GM18505 (cell line): Measurements from ENCODE around the gene PIWIL1.

Source experiments
- ATAC-seq: cut with Tn5 transposase; IDR thresholded peaks from one replicate; pipeline ENCODE4 v1.9.1; 2021; ENCODE audit not compliant: unreplicated experiment
- POLR2A ChIP-seq: IDR thresholded peaks from 4 replicates; pipeline ENCODE4 v1.6.1; 2011; ENCODE audit warnings: borderline replicate concordance; ENCODE audit not compliant: insufficient read depth, insufficient read length; ENCODE audit errors: extremely low read depth

PIWIL1 gene

DNA sequence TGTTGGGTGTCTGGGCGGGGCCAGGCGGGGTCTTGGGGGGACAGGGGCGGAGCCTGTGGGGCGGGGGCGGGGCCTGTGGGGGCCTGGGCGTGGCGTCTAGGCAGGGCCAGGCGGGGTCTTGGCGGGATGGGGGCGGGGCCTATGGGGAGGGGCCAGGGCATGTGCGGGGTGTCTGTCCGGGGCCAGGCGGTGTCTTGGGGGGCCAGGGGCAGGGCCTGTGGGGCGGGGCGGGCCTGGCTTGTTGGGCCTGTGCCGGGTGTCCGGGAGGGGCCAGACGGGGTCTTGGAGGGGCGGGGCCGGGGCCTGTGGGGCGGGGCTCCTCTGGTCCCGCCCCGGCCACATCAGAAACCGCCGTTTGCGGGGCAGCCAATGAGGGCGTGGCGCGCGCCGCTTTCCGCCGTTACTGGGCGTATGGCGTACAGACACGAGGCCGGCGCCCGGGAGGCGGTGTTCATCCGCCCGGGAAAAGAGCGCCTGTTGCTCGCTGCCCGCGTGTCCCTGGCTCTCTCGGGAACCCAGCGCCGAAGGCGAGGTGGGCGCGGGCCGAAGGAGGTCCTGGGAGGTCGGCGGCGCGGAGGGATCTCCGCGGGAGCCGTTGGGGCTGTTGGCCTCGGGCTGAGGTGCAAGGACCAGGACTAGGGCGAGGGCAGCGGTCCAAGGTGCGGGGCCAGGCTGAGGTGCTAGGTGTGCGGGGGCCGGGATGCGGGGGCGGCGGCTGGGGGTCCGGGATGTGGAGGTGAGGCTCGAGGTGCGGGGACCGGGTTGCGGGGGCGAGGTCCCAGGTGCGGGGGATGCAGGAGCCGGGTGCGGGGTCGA, at the start of gene PIWIL1:
Gene PIWIL1 (plus strand): TSS at position 400 of the 816 bp plus-strand sequence. CDS start 4,705 bp downstream, outside the sequence.
- no peak for ATAC-seq
- TF ChIP-seq POLR2A, result no peak

- no peak for ATAC-seq
- TF ChIP-seq POLR2A, result no peak
Measured at GRCh38 chr12:130288206-130288605, 49.5 kb upstream of the PIWIL1 start.

- ATAC-seq, result no peak
Measured at GRCh38 chr12:130288691-130289090, 49.0 kb upstream of the PIWIL1 start.

GRCh38 chr12:130290114-130290513, 47.6 kb upstream of the PIWIL1 start:
- TF ChIP-seq POLR2A, result no peak
- ATAC-seq, result no peak

More at GRCh38 chr12:130288691-130289090, 49.0 kb upstream of the PIWIL1 start:
- TF ChIP-seq POLR2A, result no peak

GRCh38 chr12:130298322-130299021, 39.2 kb upstream of the PIWIL1 start:
- TF ChIP-seq POLR2A, result no peak
- ATAC-seq, result no peak

- TF ChIP-seq POLR2A, result no peak
Measured at GRCh38 chr12:130299574-130299973, 38.1 kb upstream of the PIWIL1 start.

GRCh38 chr12:130300090-130300489, 37.6 kb upstream of the PIWIL1 start:
- TF ChIP-seq POLR2A, result no peak
- ATAC-seq, result no peak

More at GRCh38 chr12:130299574-130299973, 38.1 kb upstream of the PIWIL1 start:
- ATAC-seq, result no peak

DNA sequence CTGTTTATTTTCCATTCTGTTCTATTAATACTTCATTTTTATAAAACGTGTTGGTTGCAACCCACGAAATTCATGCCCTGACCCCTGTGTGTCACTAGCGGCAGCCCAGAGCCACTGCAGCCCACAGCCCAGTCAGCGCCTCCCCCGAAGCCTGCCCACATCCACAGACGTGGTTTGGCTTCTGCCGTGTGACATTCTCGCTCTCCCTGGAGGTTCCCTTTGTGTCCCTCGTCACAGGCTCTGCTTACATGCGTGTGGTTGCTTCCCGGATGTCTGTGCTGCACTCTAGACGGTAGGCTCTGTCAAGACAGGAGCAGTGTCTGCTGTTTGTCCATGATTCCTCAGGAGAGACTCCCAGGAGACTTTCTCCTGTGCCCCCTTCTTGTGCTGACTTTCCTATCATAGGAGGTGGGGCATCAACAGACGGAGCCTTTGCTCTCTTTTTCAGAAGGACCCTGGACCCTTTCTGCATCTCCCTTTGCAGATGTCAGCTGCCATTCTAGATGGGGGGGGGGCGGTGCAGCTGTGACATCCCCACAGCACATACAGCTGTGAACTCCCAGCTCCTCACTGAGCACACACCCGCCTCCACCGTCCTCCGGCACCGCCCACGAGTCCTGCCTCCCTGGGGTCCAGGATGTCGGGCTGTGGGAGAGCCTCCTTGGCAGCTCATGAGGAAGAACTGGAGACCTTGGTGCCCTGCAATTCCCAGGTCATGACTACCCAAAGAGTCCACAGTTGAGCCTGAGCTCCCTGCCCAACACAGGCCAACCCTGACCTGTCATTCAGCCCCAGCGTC, 36.8 kb upstream of the PIWIL1 start:
- TF ChIP-seq POLR2A, result no peak
- ATAC-seq, result no peak

GRCh38 chr12:130301559-130301958, 36.1 kb upstream of the PIWIL1 start:
- TF ChIP-seq POLR2A, result no peak
- ATAC-seq, result no peak

DNA sequence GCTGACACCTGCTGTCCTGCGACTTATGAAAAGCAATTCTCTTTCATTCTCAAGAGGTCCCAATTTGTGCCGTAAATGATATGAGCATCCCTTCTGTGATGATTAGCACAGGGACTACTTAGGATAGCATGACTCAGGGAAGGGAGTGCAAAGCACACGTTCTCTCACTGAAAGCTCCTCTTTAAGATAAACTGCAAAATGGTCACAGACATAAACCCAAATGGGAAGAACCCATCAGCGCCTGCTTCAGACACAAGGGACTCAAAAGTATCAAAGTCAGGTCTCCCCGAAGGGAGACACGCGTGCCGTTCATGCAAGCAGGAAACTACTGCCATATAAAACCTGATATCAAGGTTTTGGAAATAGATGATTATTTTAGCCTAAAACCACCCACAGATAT, 33.9 kb upstream of the PIWIL1 start:
- no peak for ATAC-seq
- no peak for TF ChIP-seq POLR2A

GRCh38 chr12:130307859-130308258, 29.8 kb upstream of the PIWIL1 start:
- no peak for ATAC-seq
- TF ChIP-seq POLR2A, result no peak

DNA sequence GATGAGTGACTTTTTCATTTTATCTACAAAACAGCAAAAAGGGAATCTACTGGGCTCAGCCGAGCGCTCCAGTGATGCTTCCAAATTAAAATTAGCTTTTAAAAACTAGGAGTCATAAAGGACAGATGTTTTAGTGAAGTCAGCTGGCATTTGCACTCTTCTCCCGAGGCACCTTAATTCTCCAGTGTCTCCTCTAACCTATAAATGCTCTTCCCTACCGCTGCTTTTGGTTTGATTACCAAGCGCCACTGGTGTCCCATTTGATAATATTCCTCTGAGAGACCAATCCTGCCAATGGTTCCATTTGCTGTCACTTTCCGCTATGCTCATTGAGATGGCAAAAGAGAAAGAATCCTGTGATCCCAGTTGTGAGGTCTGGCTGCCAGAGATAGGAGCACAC, 29.3 kb upstream of the PIWIL1 start:
- ATAC-seq, result no peak
- TF ChIP-seq POLR2A, result no peak

DNA sequence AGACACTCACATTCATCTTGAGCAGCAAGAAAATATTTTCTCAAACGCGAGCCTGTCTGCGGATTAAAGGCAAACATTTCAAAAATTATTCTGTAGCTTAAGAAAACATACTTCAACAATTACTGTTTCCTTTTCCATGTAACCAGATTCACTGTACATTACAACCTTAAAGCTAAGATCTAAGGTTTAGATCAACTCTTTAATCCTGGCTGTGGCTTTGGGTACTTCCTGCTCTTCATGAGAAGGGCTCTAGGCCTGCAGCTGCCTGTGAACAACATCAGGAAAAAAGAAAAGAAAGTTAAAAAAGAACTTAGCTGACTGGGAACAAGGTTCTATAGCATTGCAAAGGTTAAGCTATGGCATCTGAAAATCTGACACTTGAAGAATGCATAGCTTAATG, 21.4 kb upstream of the PIWIL1 start:
- TF ChIP-seq POLR2A, result no peak
- ATAC-seq, result no peak

DNA sequence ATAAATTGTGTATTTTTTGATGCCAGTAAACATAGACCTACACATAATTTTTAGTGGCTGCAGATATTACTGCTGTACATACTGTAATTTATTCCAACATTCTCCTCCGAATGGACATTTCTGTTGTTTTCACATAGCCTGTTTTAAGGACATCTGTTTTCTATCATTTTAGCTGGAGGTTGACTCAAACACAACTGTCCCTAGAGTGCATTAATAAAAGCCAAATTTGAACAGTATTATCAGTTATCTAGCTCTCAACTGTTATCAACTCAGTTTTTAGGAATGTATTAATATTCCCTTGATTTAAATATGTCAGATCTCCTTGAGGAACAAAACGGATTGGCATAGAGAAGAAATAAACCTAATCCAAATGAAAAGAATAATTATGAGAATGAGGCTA, 17.2 kb upstream of the PIWIL1 start:
- TF ChIP-seq POLR2A, result no peak
- no peak for ATAC-seq

DNA sequence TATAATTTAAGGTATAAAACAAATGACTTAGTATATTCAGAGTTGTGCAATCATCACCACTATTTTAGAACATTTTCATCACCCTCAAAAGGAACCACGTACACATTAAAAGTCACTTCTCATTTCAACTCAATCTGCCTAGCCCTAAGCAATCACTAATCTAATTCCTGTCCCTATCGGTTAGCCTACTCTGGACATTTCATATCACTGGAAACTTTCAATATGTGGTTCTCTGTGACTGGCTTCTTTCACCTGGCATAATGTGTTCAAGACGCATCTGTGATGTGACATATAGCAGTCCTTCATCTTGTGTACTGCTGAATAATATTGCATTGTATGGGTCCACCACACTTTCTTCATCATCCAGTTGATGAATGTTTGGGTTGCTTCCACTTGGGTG, 15.4 kb upstream of the PIWIL1 start:
- no peak for ATAC-seq
- no peak for TF ChIP-seq POLR2A
